Measurements from ENCODE around the gene MYOF. TPM values are rescaled to one million over a fixed set of nuclear protein-coding genes. Genes with fewer than 3 reads are reported as not detected.

MYOF gene
- total and polyA plus RNA-seq, 2 of the 8 experiments (the other 6 are each of a cell fraction or from before 2014, with no cell fraction given) = 0.98 to 2.3 TPM

DNA sequence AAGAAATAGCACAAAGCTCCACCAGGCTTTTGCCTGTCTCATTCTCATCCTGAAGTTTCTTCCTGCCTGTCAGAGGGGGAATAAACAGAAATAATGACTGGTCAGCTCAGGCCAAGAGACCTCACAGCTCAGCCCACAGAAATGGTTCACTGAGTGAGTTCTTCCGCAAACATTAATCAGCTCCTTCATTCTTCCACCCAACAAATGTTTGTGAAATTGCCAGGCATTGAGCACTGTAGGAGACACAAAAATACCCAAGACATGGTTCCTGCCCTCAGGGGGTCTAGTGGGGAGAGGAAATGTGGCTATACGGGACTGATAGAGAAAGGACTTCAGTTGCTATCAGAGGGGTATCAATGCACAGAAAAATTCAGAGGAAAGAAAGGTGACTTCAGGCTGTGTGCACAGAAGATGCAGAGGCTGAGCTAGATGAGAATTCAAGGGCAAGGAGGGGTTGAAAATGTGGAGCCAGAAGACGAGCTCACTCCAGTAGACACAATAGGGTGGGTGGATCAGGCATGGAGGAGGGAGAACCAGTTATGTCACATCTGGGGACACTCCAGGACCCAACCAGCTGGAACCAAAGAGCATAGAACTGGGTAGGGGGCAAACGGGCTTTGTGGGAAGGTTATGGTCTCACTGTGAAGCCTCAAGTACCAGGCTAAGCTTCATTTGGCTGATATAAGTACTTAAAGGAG, 20.9 kb downstream of the MYOF start:
- H3K27me3 ChIP-seq (replicated peaks in 1 of 4; ENCODE audit: control insufficient read depth in 3 of 4, extremely low read depth in 1 of 4, insufficient read depth in 3 of 4, low read length in 3 of 4) = no peaks in the 10 kb centered on the region
- H3K79me1 ChIP-seq (ENCODE audit: low read depth, low read length) = no peaks in the 10 kb centered on the region
- H3K23me2 ChIP-seq (ENCODE audit: low read depth, low read length) = no peaks in the 10 kb centered on the region
- DNase-seq (ENCODE audit: low read depth in 1 of 2, low spot score in 2 of 2) (no peak), FAIRE-seq (no peak)
- no peaks in the 10 kb centered on the region for H4K20me1 ChIP-seq (replicated peaks in 1 of 2; ENCODE audit: control insufficient read depth in 1 of 2, insufficient read depth in 2 of 2, low read length in 2 of 2)
- no peak overlapping the region for H3K4ac ChIP-seq (replicated peaks; ENCODE audit: insufficient read length, low read depth, low read length)
- H3K36me3 ChIP-seq (ENCODE audit: control insufficient read depth in 2 of 4, insufficient read depth in 4 of 4, low read length in 3 of 4) = no peaks in the 10 kb centered on the region
- H2BK120ac ChIP-seq (replicated peaks; ENCODE audit: low read depth, low read length) = no peak overlapping the region
- no peaks in the 10 kb centered on the region for H3K79me2 ChIP-seq (ENCODE audit: control insufficient read depth in 1 of 2, insufficient read depth in 2 of 2, low read length in 2 of 2)
- no peak overlapping the region for H2AK5ac ChIP-seq (ENCODE audit: low read depth, low read length)
- H3K9ac ChIP-seq (replicated peaks in 1 of 4; ENCODE audit: extremely low read depth in 1 of 4, low read depth in 3 of 4, low read length in 3 of 4) = no peak overlapping the region
- H4K5ac ChIP-seq (ENCODE audit: insufficient read length, low read depth, low read length) = no peak overlapping the region
- H2BK15ac ChIP-seq (ENCODE audit: low read length) = peak overlapping the region; percentile 4; the same call in 1 of the 2 replicates
- POLR2A ChIA-PET (ENCODE audit: partially characterized antibody) = interaction anchor here (0.7 to 1.4 kb wide), 2 partner anchors 13 to 25 kb away, joined by 3 read pairs; no protein-coding TSS in a partner anchor
- H2BK5ac ChIP-seq (ENCODE audit: low read depth, low read length) = no peak overlapping the region
- H3K23ac ChIP-seq (ENCODE audit: insufficient read length) = no peak overlapping the region
- H3K4me2 ChIP-seq (ENCODE audit: insufficient read depth in 1 of 2, low read depth in 2 of 2, low read length in 2 of 2) = no peak overlapping the region
- no peak overlapping the region for H2BK12ac ChIP-seq (ENCODE audit: low read depth, low read length)
- no peak overlapping the region for H3K27ac ChIP-seq (ENCODE audit: low read depth, low read length)
- H3K56ac ChIP-seq (replicated peaks; ENCODE audit: insufficient read length, low read depth, low read length) = no peak overlapping the region
- H3K9me3 ChIP-seq (ENCODE audit: insufficient read depth in 2 of 2, low read depth in 1 of 2, low read length in 1 of 2) = no peaks in the 10 kb centered on the region
- no peak overlapping the region for H3K18ac ChIP-seq (ENCODE audit: extremely low read depth, low read length)
- H4K91ac ChIP-seq (replicated peaks; ENCODE audit: insufficient read length, low read length) = no peak overlapping the region
- H3K14ac ChIP-seq (ENCODE audit: insufficient read length) = no peak overlapping the region
- H4K8ac ChIP-seq (ENCODE audit: extremely low read depth, insufficient read depth, low read length) = peak overlapping the region; percentile 45; the same call in 1 of the 2 replicates
- no peak overlapping the region for H2AFZ ChIP-seq (ENCODE audit: low read length)
- CTCF ChIA-PET (ENCODE audit: partially characterized antibody) = interaction anchor here (1.2 to 3.8 kb wide), 13 partner anchors 10 to 624 kb away, joined by 4 to 20 read pairs (median 5); partner anchors contain the start of gene MYOF
- 76% methylated on average over 4 of the region's 4 CpGs; no CpG with 5 or more reads in 1 of the 2 experiments for WGBS, 2 experiments (ENCODE audit: extremely low coverage in 1 of 2, insufficient coverage in 1 of 2, insufficient read length in 1 of 2, insufficient replicate concordance in 2 of 2, low coverage in 1 of 2, low lambda C conversion rate in 2 of 2, missing lambda C conversion rate in 1 of 2)
- H3K4me3 ChIP-seq (ENCODE audit: extremely low read depth in 1 of 4, insufficient read depth in 2 of 4, low read depth in 3 of 4, low read length in 4 of 4) = no peak overlapping the region
- H3K4me1 ChIP-seq (replicated peaks in 1 of 4; ENCODE audit: control insufficient read depth in 3 of 4, insufficient read depth in 4 of 4, low read length in 3 of 4) = peaks cover 0 to 5% (median 2%) of the 10 kb centered on the region in 4 experiments; a peak in 3 of 7 replicates
- no peak overlapping the region for H2BK20ac ChIP-seq (ENCODE audit: low read length)
- TF ChIP-seq RAD21 (IDR thresholded peaks at IDR 0.05 in 1 of 2, conservative IDR thresholded peaks at IDR 0.05 in 1 of 2; ENCODE audit: low read depth in 2 of 2, low read length in 2 of 2) (no peak), BCL11A (IDR thresholded peaks at IDR 0.05; ENCODE audit: low read depth in 2 of 2, low read length in 2 of 2) (no peak), HDAC6 (IDR thresholded peaks at IDR 0.05; ENCODE audit: low read depth, low read length) (no peak), SRF (IDR thresholded peaks at IDR 0.05; ENCODE audit: low read depth, low read length) (no peak), JUND (IDR thresholded peaks at IDR 0.05; ENCODE audit: low read length) (no peak), CHD2 (IDR thresholded peaks at IDR 0.05; ENCODE audit: low read length) (no peak), SAP30 (IDR thresholded peaks at IDR 0.05; ENCODE audit: insufficient read depth, insufficient replicate concordance, low read length) (no peak), CHD1 (IDR thresholded peaks at IDR 0.05; ENCODE audit: low read depth, low read length) (no peak)
- TF ChIP-seq, protein P1, sequence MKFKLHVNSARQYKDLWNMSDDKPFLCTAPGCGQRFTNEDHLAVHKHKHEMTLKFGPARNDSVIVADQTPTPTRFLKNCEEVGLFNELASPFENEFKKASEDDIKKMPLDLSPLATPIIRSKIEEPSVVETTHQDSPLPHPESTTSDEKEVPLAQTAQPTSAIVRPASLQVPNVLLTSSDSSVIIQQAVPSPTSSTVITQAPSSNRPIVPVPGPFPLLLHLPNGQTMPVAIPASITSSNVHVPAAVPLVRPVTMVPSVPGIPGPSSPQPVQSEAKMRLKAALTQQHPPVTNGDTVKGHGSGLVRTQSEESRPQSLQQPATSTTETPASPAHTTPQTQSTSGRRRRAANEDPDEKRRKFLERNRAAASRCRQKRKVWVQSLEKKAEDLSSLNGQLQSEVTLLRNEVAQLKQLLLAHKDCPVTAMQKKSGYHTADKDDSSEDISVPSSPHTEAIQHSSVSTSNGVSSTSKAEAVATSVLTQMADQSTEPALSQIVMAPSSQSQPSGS (IDR thresholded peaks at IDR 0.05; ENCODE audit: low read length) = no peak
